Hepatocyte (in vitro differentiated cells): ENCODE measurements around the gene LDLRAD3. TPM values are rescaled to one million over a fixed set of nuclear protein-coding genes. Genes with fewer than 3 reads are reported as not detected.

Experiments used
- DNase-seq: peaks from one replicate; pipeline ENCODE4 v3.0.0-alpha.2; 2016; ENCODE audit warnings: low spot score
- H2AFZ ChIP-seq: fragments of 200-600 bp; sonication (generic); 2 replicates; pipeline ENCODE4 v1.6.0; 2016; ENCODE audit warnings: antibody characterized with exemption, mild to moderate bottlenecking
- H3K27ac ChIP-seq: fragments of 200-600 bp; sonication (generic); 2 replicates; pipeline ENCODE4 v1.5.1; 2016; ENCODE audit warnings: mild to moderate bottlenecking
- H3K27me3 ChIP-seq: fragments of 200-600 bp; sonication (generic); 2 replicates; pipeline ENCODE4 v1.6.1; 2016
- H3K36me3 ChIP-seq: fragments of 200-600 bp; sonication (generic); replicated peaks from 2 replicates; pipeline ENCODE4 v1.5.1; 2016; ENCODE audit warnings: low read depth; ENCODE audit not compliant: insufficient read depth
- H3K4me1 ChIP-seq: fragments of 200-600 bp; sonication (generic); 2 replicates; pipeline ENCODE4 v1.5.1; 2016; ENCODE audit warnings: mild to moderate bottlenecking, moderate library complexity; ENCODE audit not compliant: insufficient read depth
- H3K4me2 ChIP-seq: fragments of 200-600 bp; sonication (generic); 2 replicates; pipeline ENCODE4 v1.6.0; 2016
- H3K4me3 ChIP-seq: fragments of 200-600 bp; sonication (generic); 2 replicates; pipeline ENCODE4 v1.5.1; 2016; ENCODE audit warnings: mild to moderate bottlenecking
- H3K79me2 ChIP-seq: fragments of 200-600 bp; sonication (generic); 2 replicates; pipeline ENCODE4 v1.6.0; 2017; ENCODE audit warnings: mild to moderate bottlenecking
- H3K9me2 ChIP-seq: fragments of 200-600 bp; sonication (generic); replicated peaks from 2 replicates; pipeline ENCODE4 v1.6.0; 2017; ENCODE audit warnings: mild to moderate bottlenecking; ENCODE audit not compliant: insufficient read depth
- H3K9me3 ChIP-seq: fragments of 200-600 bp; sonication (generic); 2 replicates; pipeline ENCODE4 v1.5.1; 2016; ENCODE audit warnings: low read depth, mild to moderate bottlenecking
- H4K20me1 ChIP-seq: fragments of 200-600 bp; sonication (generic); 2 replicates; pipeline ENCODE4 v1.6.0; 2016; ENCODE audit warnings: mild to moderate bottlenecking; ENCODE audit not compliant: insufficient read depth, poor library complexity, severe bottlenecking
- CTCF ChIP-seq: fragments of 200-600 bp; sonication (generic); IDR thresholded peaks from 2 replicates; pipeline ENCODE4 v1.5.1; 2016; ENCODE audit warnings: antibody characterized with exemption, mild to moderate bottlenecking; ENCODE audit not compliant: poor library complexity
- EZH2 ChIP-seq: fragments of 200-600 bp; sonication (generic); IDR thresholded peaks from 2 replicates; pipeline ENCODE4 v1.6.1; 2016; ENCODE audit warnings: antibody characterized with exemption, mild to moderate bottlenecking, borderline replicate concordance
- EZH2phosphoT487 ChIP-seq: fragments of 200-600 bp; sonication (generic); IDR thresholded peaks from one replicate; pipeline ENCODE4 v1.6.1; 2018; ENCODE audit warnings: antibody characterized with exemption, mild to moderate bottlenecking, low read depth, moderate library complexity; ENCODE audit not compliant: unreplicated experiment, severe bottlenecking
- WGBS: methylation state at CpG from one replicate; pipeline ENCODE4 v1.1.6; 2016; ENCODE audit warnings: low lambda C conversion rate; ENCODE audit errors: missing lambda C conversion rate; 5-methylcytosine and 5-hydroxymethylcytosine counted together
- polyA plus RNA-seq: library from polyadenylated mRNA; unstranded; fragments of >200 nt; fragmentation: Nextera tagmentation; extraction: Ambion mirVana; gene quantifications from 2 replicates; pipeline ENCODE4 v1.2.1, GENCODE V29; 2016
- total RNA-seq: library from RNA; depleted of rRNA; stranded (reverse); fragments of >200 nt; gene quantifications from 2 replicates; pipeline ENCODE4 v1.2.3, GENCODE V29; 2014

The LDLRAD3 gene
- total and polyA plus RNA-seq, 2 experiments from 2014 or later: 12.2 TPM

GRCh38 chr11:36212564-36213392, 268.9 kb downstream of the LDLRAD3 start:
- no peak overlapping the region for H2AFZ ChIP-seq
- no peaks in the 10 kb centered on the region for H3K9me2 ChIP-seq
- no peaks in the 10 kb centered on the region for H3K79me2 ChIP-seq
- no peaks in the 10 kb centered on the region for H3K4me1 ChIP-seq
- 67% methylated on average over 6 of the region's 7 CpGs for WGBS
- H4K20me1 ChIP-seq: no peaks in the 10 kb centered on the region
- H3K4me3 ChIP-seq: no peak overlapping the region
- no peak overlapping the region for H3K27ac ChIP-seq
- no peak for DNase-seq
- H3K36me3 ChIP-seq: no peaks in the 10 kb centered on the region
- H3K9me3 ChIP-seq: no peaks in the 10 kb centered on the region
- no peak overlapping the region for H3K4me2 ChIP-seq
- H3K27me3 ChIP-seq: no peaks in the 10 kb centered on the region
- TF ChIP-seq EZH2: no peak
- no peak for TF ChIP-seq CTCF
- TF ChIP-seq EZH2phosphoT487: no peak

GRCh38 chr11:36213393-36213840, 269.6 kb downstream of the LDLRAD3 start:
- 96% methylated on average over 7 of the region's 7 CpGs for WGBS
- Histone ChIP-seq H3K27me3 (no peaks in the 10 kb centered on the region), H3K79me2 (no peaks in the 10 kb centered on the region), H3K9me2 (no peaks in the 10 kb centered on the region), H3K4me3 (no peak overlapping the region), H3K36me3 (no peaks in the 10 kb centered on the region), H3K4me2 (no peak overlapping the region), H3K4me1 (no peaks in the 10 kb centered on the region), H2AFZ (no peak overlapping the region), H3K9me3 (no peaks in the 10 kb centered on the region), H4K20me1 (no peaks in the 10 kb centered on the region), H3K27ac (no peak overlapping the region)
- no peak for DNase-seq
- TF ChIP-seq EZH2 (no peak), CTCF (no peak), EZH2phosphoT487 (no peak)

GRCh38 chr11:36214480-36214879, 270.6 kb downstream of the LDLRAD3 start:
- Histone ChIP-seq H2AFZ (no peak overlapping the region), H3K4me3 (no peak overlapping the region), H3K4me1 (no peaks in the 10 kb centered on the region), H3K27me3 (no peaks in the 10 kb centered on the region), H3K9me3 (no peaks in the 10 kb centered on the region), H3K4me2 (no peak overlapping the region), H3K36me3 (no peaks in the 10 kb centered on the region), H3K9me2 (no peaks in the 10 kb centered on the region), H3K27ac (no peak overlapping the region), H3K79me2 (no peaks in the 10 kb centered on the region), H4K20me1 (no peaks in the 10 kb centered on the region)
- WGBS: 82% methylated on average over 3 of the region's 3 CpGs
- TF ChIP-seq EZH2phosphoT487 (no peak), EZH2 (no peak), CTCF (no peak)
- no peak for DNase-seq
